ENCODE measurements around the gene ATXN2.
A peak's percentile ranks its signal among the peaks of the same experiment; 100 is the strongest.
"Not testable (repeated sequence)": the region's sequence is repeated elsewhere in the genome, so short reads cannot be mapped to it uniquely, and the experiment has no call there.

ATXN2 gene

GRCh38 chr12:111413442-111414086 is 185.6 kb downstream of the ATXN2 start:
- DNase-seq = no peak

GRCh38 chr12:111412830-111413441 is 186.2 kb downstream of the ATXN2 start:
- DNase-seq = no peak

GRCh38 chr12:111412007-111412829 is 186.9 kb downstream of the ATXN2 start:
- DNase-seq = no peak

GRCh38 chr12:111411185-111411764 is 187.8 kb downstream of the ATXN2 start:
- DNase-seq = no peak

- no peak for DNase-seq
Measured at GRCh38 chr12:111410431-111411184, 188.5 kb downstream of the ATXN2 start.

GRCh38 chr12:111409780-111410430 is 189.2 kb downstream of the ATXN2 start:
- peak; percentile 55 for DNase-seq

GRCh38 chr12:111409403-111409779 is 189.7 kb downstream of the ATXN2 start:
- no peak for DNase-seq

GRCh38 chr12:111408686-111409402 is 190.3 kb downstream of the ATXN2 start:
- no peak for DNase-seq

GRCh38 chr12:111408116-111408440 is 191.0 kb downstream of the ATXN2 start:
- DNase-seq = no peak

- no peak for DNase-seq
Measured at GRCh38 chr12:111407377-111408115, 191.6 kb downstream of the ATXN2 start.

GRCh38 chr12:111406474-111407376 is 192.4 kb downstream of the ATXN2 start:
- DNase-seq = peak; percentile 68

- DNase-seq = peak; percentile 81
Measured at GRCh38 chr12:111405859-111406473, 193.1 kb downstream of the ATXN2 start, which contains the start of gene SH2B3. Gene SH2B3, plus strand, starts transcription at chr12:111405923. Its CDS starts 12,223 bp downstream, at chr12:111418146.

- DNase-seq = peak; percentile 100
Measured at GRCh38 chr12:111405149-111405858, 193.8 kb downstream of the ATXN2 start.

GRCh38 chr12:111404362-111405148 is 194.6 kb downstream of the ATXN2 start:
- DNase-seq = peak; percentile 86

- DNase-seq = not testable (repeated sequence)
Measured at GRCh38 chr12:111402490-111402824, 196.7 kb downstream of the ATXN2 start.
